B cell (primary cell): Measurements from ENCODE around the gene STX8. TPM values are rescaled to one million over a fixed set of nuclear protein-coding genes. Genes with fewer than 3 reads are reported as not detected.

ENCODE experiments used
- ATAC-seq: fragments of 200-7000 bp; cut with Tn5 transposase; one replicate; pipeline ENCODE4 v1.10.0; 2021; ENCODE audit warnings: low read depth, mild to moderate bottlenecking, moderate number of reproducible peaks, moderate library complexity
- CTCF ChIA-PET: fragments of 350-600 bp; sonication (Branson Sonifier 250); formaldehyde crosslinking; loops from one replicate; lab custom pipeline; 2021; ENCODE audit warnings: antibody characterized with exemption, inconsistent platforms; lab: Charles Lee
- POLR2A ChIA-PET: fragments of 350-600 bp; sonication (Branson Sonifier 250); formaldehyde crosslinking; loops from one replicate; lab custom pipeline; 2021; ENCODE audit warnings: antibody characterized with exemption; lab: Charles Lee
- DNase-seq: peaks from one replicate; pipeline ENCODE4 v3.0.0; 2013
- H2AFZ ChIP-seq: 2 replicates; pipeline ENCODE4 v1.6.1; 2012; ENCODE audit warnings: mild to moderate bottlenecking, low read depth, low read length; ENCODE audit not compliant: insufficient read depth, poor library complexity, severe bottlenecking
- H3K27ac ChIP-seq, 2 donors: 1 replicate in 1 of 2; 2 replicates in 1 of 2; pipeline ENCODE4 v1.5.1; 2012 to 2013; ENCODE audit warnings: low read length in 2 of 2, mild to moderate bottlenecking in 2 of 2, moderate library complexity in 1 of 2
- H3K27me3 ChIP-seq, 4 experiments: fragments of 200-600 bp in 1 of 4; sonication (generic) in 1 of 4; replicated peaks in 1 of 4; 1 replicate in 2 of 4; 2 replicates in 2 of 4; pipeline versions ENCODE4 v1.6.1 to v1.7.0; 2013 to 2016; ENCODE audit warnings: low read length in 3 of 4, mild to moderate bottlenecking in 2 of 4, mixed read lengths in 1 of 4, moderate library complexity in 1 of 4; ENCODE audit not compliant: insufficient read depth in 4 of 4, control insufficient read depth in 3 of 4; ENCODE audit errors: control extremely low read depth in 1 of 4
- H3K36me3 ChIP-seq, 2 experiments: replicated peaks in 1 of 2; 1 replicate in 1 of 2; 2 replicates in 1 of 2; pipeline versions ENCODE4 v1.6.1 to v1.7.1; 2013; ENCODE audit warnings: low read length in 1 of 2; ENCODE audit not compliant: insufficient read depth in 2 of 2, control insufficient read depth in 1 of 2; ENCODE audit errors: control extremely low read depth in 1 of 2, extremely low read depth in 1 of 2
- H3K4me1 ChIP-seq, 2 donors: fragments of 200-600 bp in 1 of 2; sonication (generic) in 1 of 2; 1 replicate in 1 of 2; 2 replicates in 1 of 2; pipeline versions ENCODE4 v1.5.1 to v1.6.1; 2013 to 2017; ENCODE audit warnings: low read length in 2 of 2; ENCODE audit not compliant: control insufficient read depth in 2 of 2, insufficient read depth in 2 of 2
- H3K4me2 ChIP-seq: replicated peaks from 2 replicates; pipeline ENCODE3; 2012; ENCODE audit warnings: mild to moderate bottlenecking, low read depth, low read length; ENCODE audit not compliant: poor library complexity, severe bottlenecking
- H3K4me3 ChIP-seq, 5 experiments: fragments of 200-600 bp in 1 of 5; sonication (generic) in 1 of 5; 1 replicate in 3 of 5; 2 replicates in 2 of 5; pipeline versions ENCODE4 v1.5.1 to v1.7.0; 2011 to 2016; ENCODE audit warnings: low read length in 4 of 5, mild to moderate bottlenecking in 4 of 5, low read depth in 2 of 5, control low read depth in 1 of 5, moderate library complexity in 1 of 5; ENCODE audit not compliant: insufficient read depth in 1 of 5; ENCODE audit errors: control extremely low read depth in 1 of 5, extremely low read depth in 1 of 5
- H3K79me2 ChIP-seq: fragments of 200-600 bp; sonication (generic); one replicate; pipeline ENCODE4 v1.6.0; 2016; ENCODE audit warnings: low read length; ENCODE audit not compliant: control insufficient read depth, insufficient read depth
- H3K9ac ChIP-seq: fragments of 200-600 bp; sonication (generic); 2 replicates; pipeline ENCODE4 v1.6.1; 2017; ENCODE audit warnings: mild to moderate bottlenecking, low read length, moderate library complexity
- H3K9me3 ChIP-seq, 3 donors: one replicate each; pipeline versions ENCODE4 v1.6.1 to v1.7.1; 2013; ENCODE audit warnings: low read length in 2 of 3; ENCODE audit not compliant: control insufficient read depth in 2 of 3, insufficient read depth in 1 of 3; ENCODE audit errors: control extremely low read depth in 1 of 3
- H4K20me1 ChIP-seq: 2 replicates; pipeline ENCODE4 v1.6.0; 2012; ENCODE audit warnings: mild to moderate bottlenecking, low read length; ENCODE audit not compliant: insufficient read depth, control insufficient read depth, poor library complexity, severe bottlenecking
- H3K27ac Mint-ChIP-seq: one replicate; pipeline ENCODE4 v1.8.0; 2021; ENCODE audit warnings: mixed read lengths
- H3K27me3 Mint-ChIP-seq: one replicate; pipeline ENCODE4 v1.8.0; 2021; ENCODE audit warnings: mixed read lengths
- H3K4me1 Mint-ChIP-seq: one replicate; pipeline ENCODE4 v1.8.0; 2021; ENCODE audit warnings: mixed read lengths
- H3K4me3 Mint-ChIP-seq: one replicate; pipeline ENCODE4 v1.8.0; 2021; ENCODE audit warnings: mixed read lengths
- H3K9me3 Mint-ChIP-seq: one replicate; pipeline ENCODE4 v1.8.0; 2022; ENCODE audit warnings: mixed read lengths; ENCODE audit not compliant: insufficient read depth
- CTCF ChIP-seq: fragments of 200-600 bp; IDR thresholded peaks from one replicate; pipeline ENCODE4 v1.8.0; 2022; ENCODE audit warnings: antibody characterized with exemption, mild to moderate bottlenecking
- EZH2 ChIP-seq: IDR thresholded peaks from 2 replicates; pipeline ENCODE4 v1.6.1; 2012; ENCODE audit warnings: borderline replicate concordance, low read depth, mild to moderate bottlenecking, moderate library complexity, low read length; ENCODE audit not compliant: insufficient read depth, poor library complexity, severe bottlenecking
- WGBS: methylation state at CpG from one replicate; pipeline ENCODE4 v1.1.5; 2013; ENCODE audit warnings: missing lambda C conversion rate; ENCODE audit not compliant: insufficient coverage; 5-methylcytosine and 5-hydroxymethylcytosine counted together
- intact Hi-C: fragments of 100-400 bp; cut with micrococcal nuclease; formaldehyde crosslinking; loops from one replicate; pipeline ENCODE4 v1.10.0; 2022
- polyA plus RNA-seq: library from polyadenylated mRNA; depleted of rRNA; stranded (reverse); fragments of >200 nt; gene quantifications from 2 replicates; pipeline ENCODE4 v1.2.3, GENCODE V29; 2012
- total RNA-seq, 2 donors: library from RNA; stranded (reverse); fragments of 120-200 nt in 1 of 2; gene quantifications; 1 replicate in 1 of 2; 2 replicates in 1 of 2; pipeline versions ENCODE4 v1.2.3 to v1.2.4, GENCODE V29; 2013 to 2022

STX8 gene
- total and polyA plus RNA-seq, 2 donors (not counting 1 experiment from before 2014, with no cell fraction given): 35.8 to 61.5 TPM

GRCh38 chr17:9228408-9229159, 347.0 kb downstream of the STX8 start:
- Histone ChIP-seq H3K36me3 (no peaks in the 10 kb centered on the region), H3K27me3 (peaks cover 0 to 12% (median 1%) of the 10 kb centered on the region in 4 experiments), H3K4me2 (no peak overlapping the region), H3K9me3 (peaks cover 0 to 7% (median 0%) of the 10 kb centered on the region in 3 donors), H2AFZ (no peak overlapping the region), H3K4me3 (no peak overlapping the region), H3K79me2 (no peaks in the 10 kb centered on the region), H4K20me1 (no peaks in the 10 kb centered on the region), H3K9ac (no peak overlapping the region), H3K27ac (no peak overlapping the region), H3K4me1 (peaks cover 0 to 5% of the 10 kb centered on the region in 2 donors)
- no peaks in the 10 kb centered on the region for H3K4me1 Mint-ChIP-seq
- ATAC-seq: no peak
- ChIA-PET CTCF (interaction anchor here (1.1 kb wide), 1 partner anchor 13 kb away, joined by 3 read pairs; no protein-coding TSS in a partner anchor), POLR2A (no interaction called here)
- TF ChIP-seq EZH2: no peak
- H3K27me3 Mint-ChIP-seq: peaks cover 4% of the 10 kb centered on the region
- DNase-seq: no peak
- no peak overlapping the region for H3K4me3 Mint-ChIP-seq
- intact Hi-C loops: no loop called here
- H3K27ac Mint-ChIP-seq: no peak overlapping the region
- WGBS: 89% methylated on average over 14 of the region's 16 CpGs
- H3K9me3 Mint-ChIP-seq: no peaks in the 10 kb centered on the region

- Mint-ChIP-seq H3K27me3 (no peaks in the 10 kb centered on the region), H3K27ac (no peak overlapping the region), H3K9me3 (no peaks in the 10 kb centered on the region), H3K4me3 (no peak overlapping the region), H3K4me1 (no peaks in the 10 kb centered on the region)
- Histone ChIP-seq H3K4me1 (peaks cover 0 to 5% of the 10 kb centered on the region in 2 donors), H3K4me3 (no peak overlapping the region), H3K9me3 (peaks cover 0 to 7% (median 0%) of the 10 kb centered on the region in 3 donors), H3K79me2 (no peaks in the 10 kb centered on the region), H3K36me3 (no peaks in the 10 kb centered on the region), H3K27me3 (peaks cover 0 to 6% (median 1%) of the 10 kb centered on the region in 4 experiments), H3K9ac (no peak overlapping the region), H4K20me1 (no peaks in the 10 kb centered on the region), H3K4me2 (no peak overlapping the region), H3K27ac (no peak overlapping the region), H2AFZ (no peak overlapping the region)
- WGBS: 88% methylated on average over 13 of the region's 13 CpGs
- CTCF ChIA-PET: interaction anchor here (1.1 kb wide), 1 partner anchor 12 kb away, joined by 3 read pairs; no protein-coding TSS in a partner anchor
- no peak for TF ChIP-seq CTCF
- TF ChIP-seq EZH2: no peak
- ATAC-seq (no peak), DNase-seq (no peak)
- POLR2A ChIA-PET: no interaction called here
- intact Hi-C loops: no loop called here
Observed at GRCh38 chr17:9227819-9228407, 347.7 kb downstream of the STX8 start.
